Mesenchymal stem cell (in vitro differentiated cells and primary cell): ENCODE measurements around the gene TEKT5.

Experiments used
- DNase-seq: peaks from one replicate; pipeline ENCODE4 v3.0.0-alpha.2; 2013
- H2AFZ ChIP-seq: one replicate; pipeline ENCODE4 v1.6.1; 2013; ENCODE audit warnings: low read depth, mild to moderate bottlenecking, control low read depth, inconsistent platforms, low read length, moderate library complexity
- H2AK5ac ChIP-seq: 2 replicates; pipeline ENCODE4 v1.6.1; 2013; ENCODE audit warnings: low read length, moderate library complexity, mild to moderate bottlenecking, inconsistent platforms; ENCODE audit not compliant: severe bottlenecking
- H2BK120ac ChIP-seq: one replicate; pipeline ENCODE4 v1.6.1; 2013; ENCODE audit warnings: low read depth, mild to moderate bottlenecking, inconsistent platforms, low read length, moderate library complexity
- H2BK12ac ChIP-seq, 2 experiments: one replicate each; pipeline ENCODE4 v1.6.1; 2013; ENCODE audit warnings: inconsistent platforms in 2 of 2, low read length in 2 of 2, mild to moderate bottlenecking in 2 of 2, moderate library complexity in 2 of 2, control low read depth in 1 of 2
- H2BK15ac ChIP-seq: one replicate; pipeline ENCODE4 v1.6.1; 2013; ENCODE audit warnings: mild to moderate bottlenecking, low read depth, inconsistent platforms; ENCODE audit not compliant: poor library complexity, severe bottlenecking
- H2BK5ac ChIP-seq: 2 replicates; pipeline ENCODE4 v1.6.1; 2013; ENCODE audit warnings: low read depth, mild to moderate bottlenecking, low read length, control low read depth, inconsistent platforms; ENCODE audit not compliant: poor library complexity, severe bottlenecking
- H3K14ac ChIP-seq, 2 experiments: one replicate each; pipeline ENCODE4 v1.6.1; 2013; ENCODE audit warnings: inconsistent platforms in 2 of 2, low read length in 2 of 2, control low read depth in 1 of 2, mild to moderate bottlenecking in 1 of 2, moderate library complexity in 1 of 2
- H3K18ac ChIP-seq, 2 experiments: one replicate each; pipeline ENCODE4 v1.6.1; 2013; ENCODE audit warnings: inconsistent platforms in 2 of 2, low read length in 2 of 2, control low read depth in 1 of 2, low read depth in 1 of 2, mild to moderate bottlenecking in 1 of 2
- H3K23ac ChIP-seq, 2 experiments: one replicate each; pipeline ENCODE4 v1.6.1; 2013; ENCODE audit warnings: inconsistent platforms in 2 of 2, low read length in 2 of 2, mild to moderate bottlenecking in 2 of 2, moderate library complexity in 2 of 2, control low read depth in 1 of 2
- H3K27ac ChIP-seq: 2 replicates; pipeline ENCODE4 v1.5.1; 2013; ENCODE audit warnings: mild to moderate bottlenecking, moderate library complexity, low read length, control low read depth, inconsistent platforms; ENCODE audit not compliant: poor library complexity, severe bottlenecking
- H3K27me3 ChIP-seq, 2 experiments: 2 replicates each; pipeline versions ENCODE4 v1.6.1 to v1.7.0; 2013; ENCODE audit warnings: low read length in 2 of 2, mild to moderate bottlenecking in 2 of 2, moderate library complexity in 2 of 2, control low read depth in 1 of 2, inconsistent platforms in 1 of 2; ENCODE audit not compliant: control insufficient read depth in 1 of 2, insufficient read depth in 1 of 2
- H3K36me3 ChIP-seq, 2 experiments: 2 replicates each; pipeline versions ENCODE4 v1.6.1 to v1.7.0; 2013; ENCODE audit warnings: low read length in 2 of 2, control low read depth in 1 of 2, inconsistent platforms in 1 of 2, low read depth in 1 of 2, mild to moderate bottlenecking in 1 of 2; ENCODE audit not compliant: insufficient read depth in 2 of 2, control insufficient read depth in 1 of 2
- H3K4ac ChIP-seq, 2 experiments: one replicate each; pipeline ENCODE4 v1.6.1; 2013; ENCODE audit warnings: inconsistent platforms in 2 of 2, low read length in 2 of 2, mild to moderate bottlenecking in 2 of 2, moderate library complexity in 2 of 2, control low read depth in 1 of 2, low read depth in 1 of 2
- H3K4me1 ChIP-seq: 2 replicates; pipeline ENCODE4 v1.6.1; 2013; ENCODE audit warnings: low read depth, low read length, control low read depth; ENCODE audit not compliant: control insufficient read depth, insufficient read depth
- H3K4me2 ChIP-seq: 2 replicates; pipeline ENCODE4 v1.6.1; 2013; ENCODE audit warnings: low read length, mild to moderate bottlenecking, inconsistent platforms; ENCODE audit not compliant: poor library complexity, severe bottlenecking
- H3K4me3 ChIP-seq, 2 experiments: 2 replicates each; pipeline versions ENCODE4 v1.5.1 to v1.7.0; 2013; ENCODE audit warnings: low read length in 2 of 2, mild to moderate bottlenecking in 2 of 2, control low read depth in 1 of 2, low read depth in 1 of 2; ENCODE audit not compliant: insufficient read depth in 1 of 2
- H3K79me1 ChIP-seq: replicated peaks from 2 replicates; pipeline ENCODE4 v1.6.1; 2013; ENCODE audit warnings: mild to moderate bottlenecking, control low read depth, low read length, inconsistent platforms; ENCODE audit not compliant: poor library complexity, severe bottlenecking
- H3K9ac ChIP-seq: 2 replicates; pipeline ENCODE4 v1.7.0; 2013; ENCODE audit warnings: mild to moderate bottlenecking, low read length, moderate library complexity
- H3K9me3 ChIP-seq: 2 replicates; pipeline ENCODE4 v1.7.0; 2013; ENCODE audit warnings: mild to moderate bottlenecking, low read length; ENCODE audit not compliant: control insufficient read depth
- H4K8ac ChIP-seq: one replicate; pipeline ENCODE4 v1.6.1; 2013; ENCODE audit warnings: inconsistent platforms, mild to moderate bottlenecking, low read length, moderate library complexity
- H4K91ac ChIP-seq: one replicate; pipeline ENCODE4 v1.6.1; 2013; ENCODE audit warnings: mild to moderate bottlenecking, low read length, inconsistent platforms
- WGBS: methylation state at CpG from one replicate; pipeline ENCODE4 v1.1.7; 2013; ENCODE audit warnings: mixed read lengths; 5-methylcytosine and 5-hydroxymethylcytosine counted together

The TEKT5 gene

GRCh38 chr16:10592611-10593010 is 102.1 kb downstream of the TEKT5 start:
- Histone ChIP-seq H2BK15ac (no peak overlapping the region), H3K27ac (no peak overlapping the region), H3K4me3 (no peak overlapping the region), H2BK12ac (no peak overlapping the region), H3K9ac (no peak overlapping the region), H3K4me2 (no peak overlapping the region), H3K9me3 (no peaks in the 10 kb centered on the region), H3K36me3 (peaks cover 0 to 3% of the 10 kb centered on the region in 2 experiments), H2AK5ac (no peak overlapping the region), H2BK120ac (no peak overlapping the region), H3K14ac (no peak overlapping the region), H2AFZ (no peak overlapping the region), H3K4ac (no peak overlapping the region), H4K91ac (no peak overlapping the region), H2BK5ac (no peak overlapping the region), H3K79me1 (no peaks in the 10 kb centered on the region), H3K18ac (no peak overlapping the region), H3K4me1 (peaks cover 2% of the 10 kb centered on the region), H4K8ac (no peak overlapping the region), H3K27me3 (peaks cover 31 to 61% of the 10 kb centered on the region in 2 experiments), H3K23ac (no peak overlapping the region)
- 80% methylated on average over 1 of the region's 1 CpG for WGBS
- DNase-seq: no peak

- Histone ChIP-seq H3K4me3 (no peak overlapping the region), H2BK12ac (no peak overlapping the region), H3K27ac (no peak overlapping the region), H3K27me3 (peaks cover 27 to 39% of the 10 kb centered on the region in 2 experiments), H3K18ac (no peak overlapping the region), H2BK15ac (no peak overlapping the region), H2AFZ (no peak overlapping the region), H3K4me2 (no peak overlapping the region), H4K91ac (no peak overlapping the region), H3K14ac (no peak overlapping the region), H2AK5ac (no peak overlapping the region), H3K9ac (no peak overlapping the region), H3K4me1 (peaks cover 2% of the 10 kb centered on the region), H3K36me3 (peaks cover 0 to 3% of the 10 kb centered on the region in 2 experiments), H2BK120ac (no peak overlapping the region), H3K9me3 (no peaks in the 10 kb centered on the region), H2BK5ac (no peak overlapping the region), H3K79me1 (no peaks in the 10 kb centered on the region), H3K23ac (no peak overlapping the region), H4K8ac (no peak overlapping the region), H3K4ac (no peak overlapping the region)
- 96% methylated on average over 4 of the region's 4 CpGs for WGBS
- DNase-seq: no peak
These were observed 104.4 kb downstream of the TEKT5 start for GRCh38 chr16:10590342-10590741.

GRCh38 chr16:10589109-10589508 is 105.6 kb downstream of the TEKT5 start:
- H3K27ac ChIP-seq: no peak overlapping the region
- no peak overlapping the region for H2BK12ac ChIP-seq
- no peaks in the 10 kb centered on the region for H3K4me1 ChIP-seq
- H3K4me3 ChIP-seq: no peak overlapping the region
- H3K36me3 ChIP-seq: no peaks in the 10 kb centered on the region
- no peak for DNase-seq
- no peaks in the 10 kb centered on the region for H3K79me1 ChIP-seq
- H3K23ac ChIP-seq: no peak overlapping the region
- H4K91ac ChIP-seq: no peak overlapping the region
- H3K4ac ChIP-seq: no peak overlapping the region
- H3K9me3 ChIP-seq: no peaks in the 10 kb centered on the region
- H4K8ac ChIP-seq: no peak overlapping the region
- peaks cover 27 to 34% of the 10 kb centered on the region in 2 experiments for H3K27me3 ChIP-seq
- H3K18ac ChIP-seq: no peak overlapping the region
- no peak overlapping the region for H2BK5ac ChIP-seq
- H2BK15ac ChIP-seq: no peak overlapping the region
- no peak overlapping the region for H2AK5ac ChIP-seq
- H2BK120ac ChIP-seq: no peak overlapping the region
- no peak overlapping the region for H3K4me2 ChIP-seq
- H3K9ac ChIP-seq: no peak overlapping the region
- no peak overlapping the region for H3K14ac ChIP-seq
- H2AFZ ChIP-seq: no peak overlapping the region
- 73% methylated on average over 4 of the region's 5 CpGs for WGBS

DNA sequence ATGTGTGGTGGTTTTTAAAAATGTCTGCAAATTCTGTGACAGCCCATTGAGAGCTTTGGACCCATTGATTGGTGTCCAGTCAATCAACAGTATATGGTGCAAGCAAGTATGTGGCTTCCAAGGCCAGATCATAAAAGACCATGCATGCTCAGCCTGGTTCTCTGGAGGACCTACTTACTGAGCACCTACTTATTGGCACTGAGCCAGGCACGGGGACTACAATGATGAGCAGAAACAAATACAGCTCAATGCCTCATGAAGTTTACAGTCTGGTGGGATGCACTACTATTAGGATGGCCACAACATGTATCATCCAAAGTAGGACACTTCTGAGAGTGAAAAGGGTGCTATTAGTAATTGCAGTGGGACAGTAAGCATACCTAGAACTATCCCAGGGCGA is 107.1 kb downstream of the TEKT5 start:
- H3K4ac ChIP-seq: no peak overlapping the region
- H2BK15ac ChIP-seq: no peak overlapping the region
- H4K8ac ChIP-seq: no peak overlapping the region
- no peak for DNase-seq
- no peaks in the 10 kb centered on the region for H3K79me1 ChIP-seq
- no peak overlapping the region for H2AFZ ChIP-seq
- no peak overlapping the region for H2BK120ac ChIP-seq
- 88% methylated on average over 1 of the region's 2 CpGs for WGBS
- H3K18ac ChIP-seq: no peak overlapping the region
- H3K14ac ChIP-seq: no peak overlapping the region
- H3K4me2 ChIP-seq: no peak overlapping the region
- no peak overlapping the region for H3K23ac ChIP-seq
- H3K27ac ChIP-seq: no peak overlapping the region
- H3K4me1 ChIP-seq: no peaks in the 10 kb centered on the region
- H3K36me3 ChIP-seq: no peaks in the 10 kb centered on the region
- H2BK12ac ChIP-seq: no peak overlapping the region
- no peaks in the 10 kb centered on the region for H3K9me3 ChIP-seq
- H2BK5ac ChIP-seq: no peak overlapping the region
- H3K9ac ChIP-seq: no peak overlapping the region
- H3K4me3 ChIP-seq: no peak overlapping the region
- H3K27me3 ChIP-seq: peaks cover 26 to 29% of the 10 kb centered on the region in 2 experiments
- H4K91ac ChIP-seq: no peak overlapping the region
- H2AK5ac ChIP-seq: no peak overlapping the region
